ENCODE results near the gene PCA3.
A peak's percentile ranks its signal among the peaks of the same experiment; 100 is the strongest.

PCA3 gene

GRCh38 chr9:76758476-76758875 lies 5.8 kb upstream of the PCA3 start:
- no peak for DNase-seq

- DNase-seq: no peak
Measured at GRCh38 chr9:76759732-76760131, 4.5 kb upstream of the PCA3 start.

DNA sequence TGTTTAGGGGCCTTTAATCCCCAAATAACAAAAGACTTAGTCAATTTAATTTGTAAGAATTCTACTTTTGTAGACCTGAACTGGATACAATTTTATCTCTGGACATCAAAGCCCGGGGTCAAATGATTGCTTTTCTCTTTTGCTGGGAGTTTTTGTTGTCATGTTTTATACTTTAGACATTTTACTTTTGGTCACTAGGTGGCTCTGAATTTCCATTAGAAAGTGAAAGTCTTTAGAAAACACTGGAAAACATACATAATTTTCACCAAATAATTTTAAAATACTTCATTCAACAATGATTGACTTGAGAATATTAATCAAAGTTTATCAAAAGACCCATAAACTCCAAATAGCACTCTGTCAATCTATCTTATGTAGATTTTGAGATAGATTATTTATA lies 2.8 kb upstream of the PCA3 start:
- no peak for DNase-seq

DNA sequence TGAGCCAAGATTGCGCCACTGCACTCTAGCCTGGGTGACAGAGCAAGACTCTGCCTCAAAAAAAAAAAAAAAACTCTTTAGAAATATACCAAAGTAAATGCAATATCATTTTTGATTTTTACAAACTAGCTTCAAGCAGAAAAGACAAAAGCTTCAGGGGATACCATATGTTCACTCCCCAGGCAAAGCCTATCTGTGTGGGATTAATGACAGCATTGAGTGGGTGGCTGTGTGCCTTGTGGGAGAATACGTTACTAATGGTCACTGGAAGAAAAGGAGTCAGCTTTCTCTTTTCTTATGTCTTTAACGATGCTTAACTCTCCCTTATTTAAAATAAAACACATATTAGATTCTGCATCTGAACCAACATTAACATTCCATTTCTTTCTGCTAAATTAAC lies 1.9 kb downstream of the PCA3 start:
- DNase-seq: no peak

- no peak for DNase-seq
Measured at GRCh38 chr9:76772686-76773445, 8.6 kb downstream of the PCA3 start.

GRCh38 chr9:76784881-76785280 lies 20.6 kb downstream of the PCA3 start:
- no peak for DNase-seq

DNA sequence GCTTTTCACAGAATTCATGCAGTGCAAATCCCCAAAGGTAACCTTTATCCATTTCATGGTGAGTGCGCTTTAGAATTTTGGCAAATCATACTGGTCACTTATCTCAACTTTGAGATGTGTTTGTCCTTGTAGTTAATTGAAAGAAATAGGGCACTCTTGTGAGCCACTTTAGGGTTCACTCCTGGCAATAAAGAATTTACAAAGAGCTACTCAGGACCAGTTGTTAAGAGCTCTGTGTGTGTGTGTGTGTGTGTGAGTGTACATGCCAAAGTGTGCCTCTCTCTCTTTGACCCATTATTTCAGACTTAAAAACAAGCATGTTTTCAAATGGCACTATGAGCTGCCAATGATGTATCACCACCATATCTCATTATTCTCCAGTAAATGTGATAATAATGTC lies 21.3 kb downstream of the PCA3 start:
- no peak for DNase-seq

GRCh38 chr9:76787677-76788076 lies 23.4 kb downstream of the PCA3 start:
- DNase-seq: no peak

GRCh38 chr9:76789840-76790239 lies 25.6 kb downstream of the PCA3 start:
- no peak for DNase-seq

- no peak for DNase-seq
Measured at GRCh38 chr9:76793784-76794431, 29.7 kb downstream of the PCA3 start.

GRCh38 chr9:76796296-76796695 lies 32.1 kb downstream of the PCA3 start:
- DNase-seq: no peak

GRCh38 chr9:76798527-76798926 lies 34.3 kb downstream of the PCA3 start:
- DNase-seq: no peak

DNA sequence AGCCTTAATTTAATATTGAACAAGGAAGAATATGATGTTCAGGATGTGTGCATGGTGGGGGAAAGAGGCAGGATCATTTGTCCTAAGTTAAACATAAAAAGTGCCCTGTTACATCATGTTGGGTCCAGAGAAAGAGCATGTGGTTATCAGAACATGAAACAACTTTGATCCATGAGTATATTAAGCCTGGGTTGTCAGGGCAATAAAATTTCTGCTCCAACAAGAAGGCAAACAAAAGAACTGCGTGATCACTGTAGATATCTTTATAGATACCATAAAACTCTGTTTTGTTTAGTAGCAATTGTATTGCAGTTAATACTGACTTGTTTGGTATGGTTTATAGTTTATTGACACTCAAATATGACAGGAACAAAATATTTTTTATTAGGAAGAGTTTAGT lies 35.2 kb downstream of the PCA3 start:
- DNase-seq: no peak

DNA sequence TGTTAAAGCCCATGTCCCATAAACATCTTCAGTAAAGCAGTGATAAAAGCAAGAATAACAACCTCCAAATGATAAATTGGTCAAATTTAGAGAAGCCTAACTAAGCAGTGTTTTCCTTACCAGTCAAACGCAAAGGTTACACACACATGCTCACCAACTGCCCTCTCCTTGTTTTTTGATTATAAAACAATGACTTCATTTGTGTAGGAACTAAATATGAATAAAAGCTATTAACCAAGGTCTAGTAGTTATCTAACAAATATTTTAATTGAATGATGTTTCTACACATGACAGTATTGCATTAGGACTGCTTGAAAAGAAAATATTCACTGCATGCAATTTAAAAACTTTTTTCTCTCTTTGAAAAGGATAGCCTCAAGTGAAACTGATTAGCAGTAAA lies 36.7 kb downstream of the PCA3 start:
- DNase-seq: no peak

- DNase-seq: no peak
Measured at GRCh38 chr9:76803083-76803482, 38.8 kb downstream of the PCA3 start.

GRCh38 chr9:76803762-76804161 lies 39.5 kb downstream of the PCA3 start:
- no peak for DNase-seq

- no peak for DNase-seq
Measured at GRCh38 chr9:76808636-76809035, 44.4 kb downstream of the PCA3 start.

GRCh38 chr9:76810377-76810957 lies 46.2 kb downstream of the PCA3 start:
- DNase-seq: peak; percentile 34

- DNase-seq: no peak
Measured at GRCh38 chr9:76812591-76812990, 48.4 kb downstream of the PCA3 start.

GRCh38 chr9:76817489-76817888 lies 53.3 kb downstream of the PCA3 start:
- DNase-seq: no peak

DNA sequence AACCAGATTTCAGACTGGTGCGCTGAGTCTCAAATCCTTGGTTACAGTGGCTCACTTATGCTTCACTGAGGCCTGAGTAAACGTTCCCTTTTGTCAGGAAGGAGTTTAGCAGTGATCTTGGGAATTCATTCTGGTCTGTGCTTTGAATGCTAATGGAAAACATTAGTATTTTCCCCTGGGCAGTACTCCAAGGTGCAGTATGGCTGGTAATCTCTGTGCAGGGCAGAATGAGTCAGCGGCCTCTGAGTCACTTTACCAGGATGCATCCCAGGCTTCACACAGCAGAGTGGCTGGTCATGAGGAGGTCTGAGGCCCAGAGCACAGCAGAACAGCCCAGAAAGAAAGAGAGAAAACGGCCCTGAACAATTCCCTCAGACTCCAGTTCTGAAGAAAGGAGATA lies 54.0 kb downstream of the PCA3 start:
- no peak for DNase-seq

GRCh38 chr9:76820431-76820830 lies 56.2 kb downstream of the PCA3 start:
- DNase-seq: no peak

- DNase-seq: no peak
Measured at GRCh38 chr9:76827296-76828080, 63.2 kb downstream of the PCA3 start.

DNA sequence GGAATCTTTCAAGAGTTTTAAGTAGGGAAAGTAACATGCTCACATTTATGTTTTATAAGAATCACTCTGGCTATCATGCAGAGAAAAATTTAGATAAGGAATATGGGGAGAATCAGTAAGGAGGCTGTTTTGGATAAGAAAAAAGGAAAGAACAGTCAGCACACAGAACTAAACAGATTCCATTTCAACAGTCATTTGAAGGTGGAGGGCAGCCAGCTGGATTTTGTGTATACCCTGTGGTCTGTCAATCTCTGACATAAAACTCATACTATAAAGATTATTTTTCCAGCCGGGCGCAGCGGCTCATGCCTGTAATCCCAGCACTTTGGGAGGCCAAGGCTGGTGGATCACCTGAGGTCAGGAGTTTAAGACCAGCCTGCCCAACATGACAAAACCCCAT lies 64.2 kb downstream of the PCA3 start:
- DNase-seq: no peak
